NCI-H774 (cell line): ENCODE results near the gene GNAZ.
"Not testable (repeated sequence)": the region's sequence is repeated elsewhere in the genome, so short reads cannot be mapped to it uniquely, and the experiment has no call there.

Experiments
- DNase-seq: peaks from one replicate; lab custom pipeline; 2025; lab: John Stamatoyannopoulos, UW

The GNAZ gene

DNA sequence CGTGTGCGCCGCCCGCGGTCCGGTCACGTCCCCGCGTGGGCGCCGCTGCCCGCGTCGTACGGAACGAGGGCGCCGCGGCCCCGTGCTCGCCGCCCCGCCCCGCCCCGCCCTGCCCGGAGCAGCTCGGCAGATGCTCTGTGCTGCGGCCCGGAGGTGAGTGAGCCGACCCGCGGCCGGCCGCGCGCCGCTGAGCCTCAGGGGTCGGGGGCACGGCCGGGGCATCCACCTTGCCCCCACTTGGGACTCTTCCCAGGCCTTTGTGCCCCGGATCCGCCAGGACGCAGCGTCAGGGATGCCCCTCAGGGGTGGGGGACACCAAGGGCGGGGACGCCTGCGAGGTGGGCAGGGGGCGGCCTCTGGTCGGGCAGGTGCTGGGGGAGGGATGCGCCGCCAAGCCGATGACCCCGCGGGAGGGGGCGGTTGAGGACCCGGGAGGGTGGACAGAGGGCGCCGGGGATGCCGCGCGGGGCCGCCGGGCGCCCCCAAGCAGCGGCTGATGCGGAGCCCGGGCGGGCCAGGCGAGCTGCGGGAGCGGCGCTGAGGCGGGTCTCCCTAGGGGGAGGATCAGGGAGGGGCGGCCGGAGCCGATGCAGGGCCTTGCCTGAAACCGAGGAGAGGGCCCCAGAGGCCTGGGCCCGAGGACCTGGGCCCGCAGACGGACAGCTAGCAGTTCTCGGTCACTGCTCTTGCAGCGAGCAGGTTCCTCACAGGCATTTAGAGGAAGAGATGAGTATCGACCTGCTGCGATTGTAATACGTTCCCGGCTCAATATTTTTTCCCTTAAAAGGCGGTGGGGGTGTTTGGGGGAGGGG lies at the start of gene GNAZ:
Gene GNAZ (plus strand): TSS at position 102 of the 812 bp plus-strand sequence. CDS start 25,177 bp downstream, outside the sequence.
- DNase-seq, result no peak

DNA sequence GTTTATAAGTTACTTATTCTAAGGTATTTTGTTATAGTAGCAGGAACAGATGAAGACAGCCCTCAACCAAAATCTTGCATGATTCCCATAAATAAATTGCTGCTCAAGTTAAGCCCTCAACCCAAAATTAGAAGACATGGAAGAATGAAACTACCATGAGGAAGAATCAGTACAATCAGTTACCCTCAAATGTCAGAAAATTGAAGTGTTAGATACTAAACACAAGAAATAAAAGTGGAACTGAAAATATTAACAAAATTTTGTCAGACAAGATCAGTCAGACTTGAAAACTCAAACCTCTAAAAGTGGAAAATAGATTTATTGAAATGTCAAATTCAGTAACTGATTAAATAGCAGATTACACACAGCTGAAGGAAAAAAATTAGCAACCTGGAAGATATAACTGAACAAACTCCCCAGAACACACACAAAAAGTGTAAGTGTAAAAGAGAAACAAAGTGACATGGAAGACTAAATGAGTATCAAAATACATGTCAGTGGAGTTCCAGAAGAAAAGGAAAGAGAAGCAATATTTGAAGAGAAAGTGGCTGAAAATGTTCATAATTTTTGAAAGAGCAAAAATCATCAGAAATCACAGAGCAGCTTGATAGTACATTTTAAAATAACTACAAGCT lies 49.5 kb upstream of the GNAZ start:
- no peak for DNase-seq

DNA sequence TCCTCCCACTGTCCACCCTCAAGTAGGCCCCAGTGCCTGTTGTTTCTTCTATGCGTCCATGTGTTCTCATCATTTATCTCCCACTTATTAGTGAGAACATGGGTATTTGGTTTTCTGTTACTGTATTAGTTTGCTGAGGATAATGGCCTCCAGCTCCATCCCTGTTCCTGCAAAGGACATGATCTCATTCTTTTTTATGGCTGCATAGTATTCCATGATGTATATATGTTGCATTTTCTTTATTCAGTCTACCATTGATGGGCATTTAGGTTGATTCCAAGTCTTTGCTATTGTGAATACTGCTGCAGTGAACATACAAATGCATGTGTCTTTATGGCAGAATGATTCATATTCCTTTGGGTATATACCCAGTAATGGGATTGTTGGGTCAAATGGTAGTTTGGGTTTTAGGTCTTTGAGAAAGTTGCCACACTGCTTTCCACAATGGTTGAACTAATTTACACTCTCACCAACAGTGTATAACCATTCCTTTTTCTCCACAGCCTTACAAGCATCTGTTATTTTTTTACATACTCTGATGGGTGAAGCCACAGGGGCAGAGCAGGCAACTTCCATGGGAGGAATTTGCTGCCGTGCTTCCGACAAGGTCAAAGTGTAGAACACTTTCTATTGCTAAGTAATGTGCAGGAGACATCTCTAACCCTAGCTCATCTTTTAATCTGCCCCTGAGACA lies 48.5 kb upstream of the GNAZ start:
- not testable (repeated sequence) for DNase-seq

DNA sequence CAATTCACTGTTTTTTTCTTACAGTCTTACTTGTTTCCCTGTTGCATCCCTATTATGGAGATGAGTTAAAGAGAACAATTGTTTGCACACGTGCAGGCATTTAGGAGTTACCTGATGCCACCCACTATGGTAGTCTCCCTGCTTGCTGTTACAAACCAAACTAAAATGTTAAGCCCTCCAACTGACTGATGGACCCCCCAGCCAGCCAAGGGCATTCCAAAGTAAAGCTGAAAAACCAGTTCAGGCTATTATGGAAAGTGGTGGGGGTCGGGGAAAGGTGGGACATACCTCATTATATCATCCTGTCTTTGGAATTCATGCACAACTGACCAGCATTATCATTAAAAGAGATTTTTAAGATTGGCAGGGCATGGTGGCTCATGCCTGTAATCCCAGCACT lies 47.0 kb upstream of the GNAZ start:
- DNase-seq, result no peak

DNA sequence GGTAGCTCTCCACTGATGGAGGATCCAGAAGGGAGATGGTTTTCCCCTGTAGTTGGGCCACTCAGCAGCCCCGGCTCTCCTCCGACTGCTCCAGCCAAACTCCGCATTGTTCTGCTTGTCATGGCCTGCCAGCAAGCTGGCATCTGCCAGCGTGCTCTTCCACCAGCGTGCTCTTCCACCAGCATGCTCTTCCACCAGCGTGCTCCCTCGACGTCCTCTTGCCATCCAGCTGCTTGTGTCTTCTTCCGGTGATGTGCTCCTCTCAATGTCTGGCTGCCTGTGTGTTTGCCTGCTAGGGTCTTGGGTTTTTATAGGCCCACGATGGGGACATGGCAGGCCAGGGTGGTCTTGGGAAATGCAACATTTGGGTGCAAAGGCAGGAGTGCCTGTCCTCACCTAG lies 43.5 kb upstream of the GNAZ start:
- no peak for DNase-seq

DNA sequence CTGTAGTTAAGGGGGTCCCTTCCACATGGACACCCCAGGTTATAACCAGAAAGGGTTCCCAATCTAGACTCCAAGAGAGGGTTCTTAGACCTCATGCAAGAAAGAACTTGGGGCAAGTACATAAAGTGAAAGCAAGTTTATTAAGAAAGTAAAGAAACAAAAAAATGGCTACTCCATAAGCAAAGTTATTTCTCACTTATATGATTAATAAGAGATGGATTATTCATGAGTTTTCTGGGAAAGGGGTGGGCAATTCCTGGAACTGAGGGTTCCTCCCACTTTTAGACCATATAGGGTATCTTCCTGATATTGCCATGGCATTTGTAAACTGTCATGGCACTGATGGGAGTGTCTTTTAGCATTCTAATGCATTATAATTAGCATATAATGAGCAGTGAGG lies 42.5 kb upstream of the GNAZ start:
- not testable (repeated sequence) for DNase-seq

DNA sequence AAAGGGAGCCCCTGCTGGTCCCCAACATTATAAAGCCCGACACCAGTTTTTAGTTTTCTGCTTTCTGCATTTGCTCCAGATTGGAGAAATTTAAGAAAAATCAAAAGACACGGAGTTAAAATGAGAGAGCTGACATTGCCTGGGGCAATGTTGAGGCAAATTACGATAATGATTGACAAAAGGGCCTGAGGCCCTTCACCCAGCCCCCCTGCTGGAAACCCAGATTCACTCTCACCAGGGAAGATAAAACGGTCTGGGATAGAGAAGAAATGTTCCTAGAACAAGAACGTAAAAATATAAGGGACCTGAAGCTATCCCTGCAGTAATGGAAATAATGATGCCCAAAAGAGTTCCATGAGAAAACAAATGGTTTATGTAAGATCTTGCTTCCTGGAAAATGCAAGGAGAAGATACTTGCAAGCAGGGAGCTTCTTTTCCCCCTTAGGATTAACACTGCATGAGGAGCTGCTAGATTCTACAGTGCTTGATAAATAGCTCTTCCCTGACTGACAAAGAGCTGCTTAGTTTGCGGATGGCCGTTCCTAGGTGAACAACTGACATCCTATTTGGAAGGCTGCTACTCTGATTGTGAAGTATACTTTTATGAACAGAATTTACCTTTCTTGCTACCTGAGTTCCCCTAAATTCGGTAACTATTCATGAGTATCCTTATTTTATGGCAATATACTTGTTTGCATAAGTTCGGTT lies 40.6 kb upstream of the GNAZ start:
- no peak for DNase-seq

DNA sequence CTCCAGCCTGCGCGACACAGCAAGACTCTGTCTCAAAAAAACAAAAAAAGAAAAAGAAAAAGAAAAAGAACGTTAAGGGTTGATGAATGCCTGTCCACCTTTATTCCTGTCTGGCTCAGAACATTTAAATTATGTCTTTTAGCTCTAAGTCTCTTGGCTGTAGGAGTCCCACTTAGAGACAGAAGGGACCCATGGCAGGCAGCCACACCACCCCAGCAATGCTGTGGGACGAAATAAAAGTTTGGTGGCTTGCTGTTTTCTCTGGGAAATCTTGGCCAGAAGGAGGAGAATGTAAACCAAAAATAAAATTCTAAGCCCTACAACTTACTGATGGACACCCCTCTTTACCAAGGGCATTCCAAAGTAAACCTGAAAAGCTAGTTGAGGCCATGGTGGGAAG lies 38.9 kb upstream of the GNAZ start:
- no peak for DNase-seq

DNA sequence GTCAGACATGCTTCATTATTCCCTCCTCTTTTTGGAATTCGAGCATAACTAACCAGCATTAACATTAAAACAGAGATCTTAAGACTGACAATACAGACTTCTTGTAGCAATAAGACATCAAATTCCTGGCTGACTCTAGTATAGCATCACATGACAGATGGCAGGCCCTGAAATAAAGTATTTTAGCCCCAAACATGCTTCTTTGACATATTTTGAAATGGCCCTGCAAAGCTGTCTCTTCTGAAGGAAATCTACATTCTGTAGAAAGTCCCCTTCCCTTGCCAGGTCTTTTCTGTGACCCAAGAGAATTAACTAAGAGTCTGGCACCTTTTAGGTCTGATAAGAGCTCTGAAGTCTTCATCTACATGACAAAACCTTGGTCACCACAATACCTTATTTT lies 38.5 kb upstream of the GNAZ start:
- no peak for DNase-seq

DNA sequence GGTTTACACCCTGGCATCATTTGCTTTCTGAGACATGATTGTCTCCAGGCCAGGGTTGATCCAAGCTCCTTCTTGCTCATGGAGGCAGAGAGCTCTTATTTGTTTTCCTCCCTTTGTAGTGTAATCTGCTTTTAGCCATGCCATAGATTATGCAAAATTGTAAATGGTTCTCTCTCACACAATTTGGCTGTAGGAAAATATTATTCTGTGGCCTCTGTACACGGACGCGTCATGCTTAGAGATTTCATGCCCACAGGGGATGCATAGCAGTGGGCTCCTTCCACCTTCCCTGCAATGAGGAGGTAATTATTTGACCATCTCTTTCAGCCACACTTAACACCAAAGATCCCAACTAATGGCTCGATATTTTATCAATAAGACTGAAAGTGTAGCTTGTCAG lies 37.7 kb upstream of the GNAZ start:
- DNase-seq, result no peak

DNA sequence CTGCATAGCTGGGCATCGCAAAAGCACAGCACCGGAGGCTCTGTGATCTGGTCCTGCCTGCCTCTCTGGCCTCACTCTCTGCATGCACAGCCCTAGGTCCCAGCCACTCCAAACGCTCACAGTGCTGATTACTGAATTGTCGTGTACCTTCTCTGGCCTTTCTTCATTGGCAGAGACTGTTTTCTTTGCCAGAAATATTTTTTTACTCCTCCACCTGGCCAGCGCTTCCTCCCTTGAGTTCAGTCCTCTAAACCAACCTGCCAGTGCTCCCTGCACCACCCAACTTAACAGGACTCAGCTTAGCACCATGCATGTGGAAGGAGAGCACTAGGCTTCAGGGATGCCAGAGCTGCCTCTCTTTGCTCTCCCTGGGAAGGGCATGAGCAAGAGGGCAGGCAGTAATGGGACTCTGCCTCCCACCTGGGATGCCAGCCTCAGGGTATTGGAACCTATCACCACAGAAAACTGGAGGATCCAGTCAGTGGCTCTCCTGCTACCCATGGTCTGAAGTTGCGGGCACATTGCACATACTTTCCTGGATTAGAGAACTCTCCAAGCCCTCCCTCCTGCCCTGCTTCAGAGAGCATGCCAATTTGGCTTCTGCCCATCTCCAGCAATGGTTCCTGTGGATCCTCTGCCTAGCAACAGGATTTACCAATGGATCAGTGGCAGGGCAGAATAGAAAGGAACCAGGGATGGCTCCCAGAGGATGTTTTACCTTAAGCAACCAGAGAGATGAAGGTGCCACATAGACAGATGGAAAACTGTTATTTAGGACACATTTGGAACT lies 37.0 kb upstream of the GNAZ start:
- DNase-seq, result no peak

DNA sequence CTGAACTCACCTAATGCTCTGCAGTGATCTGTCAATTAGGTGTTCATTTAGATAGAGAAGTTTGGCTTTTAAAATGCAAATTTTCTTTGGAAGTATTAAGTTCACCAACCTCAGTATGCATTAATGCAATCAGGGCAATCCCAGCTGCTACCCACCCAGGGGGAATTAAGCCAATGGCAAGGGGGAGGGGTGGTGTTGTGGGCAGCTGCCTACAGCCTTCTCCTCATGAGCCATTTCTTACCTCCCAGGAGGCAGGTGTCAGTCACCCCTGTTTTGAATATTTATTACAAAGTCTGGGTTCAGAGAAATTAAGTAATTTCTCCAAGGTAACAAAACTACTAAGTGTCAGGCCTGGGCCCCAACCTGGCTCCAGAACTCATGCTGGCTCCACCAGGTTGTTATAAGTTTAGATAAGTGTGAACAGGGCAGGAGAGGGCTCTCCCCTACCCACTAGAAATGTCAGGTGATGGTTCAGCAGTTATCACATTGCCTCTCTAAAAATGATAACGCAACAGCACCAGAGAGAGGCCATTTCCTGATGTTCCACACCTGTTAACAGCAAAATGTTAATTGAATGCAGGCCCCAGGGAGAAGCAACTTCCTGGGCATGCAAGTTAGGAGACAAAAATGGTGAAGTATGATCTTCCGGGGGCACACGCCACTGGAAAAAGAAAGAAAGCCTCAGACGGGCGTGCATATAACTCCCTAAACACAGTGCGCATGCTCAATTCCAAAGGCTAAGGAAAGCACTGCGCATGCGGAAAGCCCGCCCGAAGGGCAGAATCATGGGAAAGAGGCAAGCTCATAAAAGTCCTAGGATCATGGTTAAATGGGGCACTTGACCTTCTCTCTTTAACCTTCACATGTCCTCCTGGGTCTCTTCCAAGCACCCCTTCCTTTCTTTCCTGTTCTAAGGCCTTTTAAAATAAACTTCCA lies 35.4 kb upstream of the GNAZ start:
- no peak for DNase-seq

DNA sequence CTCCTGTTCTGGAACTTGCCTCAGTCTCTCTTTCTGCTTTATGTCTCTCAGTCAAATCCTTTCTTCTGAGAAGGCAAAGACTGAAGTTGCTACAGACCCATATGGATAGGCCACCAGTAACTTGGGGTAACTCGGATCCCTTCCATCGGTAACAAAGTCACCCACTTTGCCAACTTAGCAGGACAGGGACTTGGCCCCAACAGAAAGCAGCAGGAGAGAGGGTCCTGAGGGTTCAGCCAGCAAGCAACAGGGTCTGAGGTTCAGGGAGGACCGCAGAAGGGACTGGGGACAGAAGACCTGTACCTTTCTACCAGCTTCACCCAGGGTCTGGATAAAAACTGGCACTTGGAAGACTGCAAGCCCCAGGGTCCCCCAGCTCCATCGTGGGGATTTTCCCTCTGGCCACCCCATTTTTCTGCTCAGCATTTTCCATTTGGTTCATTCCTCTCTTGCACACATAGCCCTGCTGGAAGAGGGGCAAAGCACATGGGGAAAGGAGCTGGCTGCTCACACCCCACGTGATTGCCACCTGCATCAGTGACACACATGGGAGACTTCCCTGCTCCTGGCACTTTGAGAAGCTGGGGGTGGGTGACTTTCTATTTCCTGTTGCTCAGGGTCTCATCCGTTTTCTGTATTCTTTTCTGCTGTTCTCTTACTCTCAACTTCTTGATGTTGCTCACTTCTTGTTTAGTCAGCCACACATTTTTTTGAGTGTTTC lies 34.6 kb upstream of the GNAZ start:
- DNase-seq, result no peak

DNA sequence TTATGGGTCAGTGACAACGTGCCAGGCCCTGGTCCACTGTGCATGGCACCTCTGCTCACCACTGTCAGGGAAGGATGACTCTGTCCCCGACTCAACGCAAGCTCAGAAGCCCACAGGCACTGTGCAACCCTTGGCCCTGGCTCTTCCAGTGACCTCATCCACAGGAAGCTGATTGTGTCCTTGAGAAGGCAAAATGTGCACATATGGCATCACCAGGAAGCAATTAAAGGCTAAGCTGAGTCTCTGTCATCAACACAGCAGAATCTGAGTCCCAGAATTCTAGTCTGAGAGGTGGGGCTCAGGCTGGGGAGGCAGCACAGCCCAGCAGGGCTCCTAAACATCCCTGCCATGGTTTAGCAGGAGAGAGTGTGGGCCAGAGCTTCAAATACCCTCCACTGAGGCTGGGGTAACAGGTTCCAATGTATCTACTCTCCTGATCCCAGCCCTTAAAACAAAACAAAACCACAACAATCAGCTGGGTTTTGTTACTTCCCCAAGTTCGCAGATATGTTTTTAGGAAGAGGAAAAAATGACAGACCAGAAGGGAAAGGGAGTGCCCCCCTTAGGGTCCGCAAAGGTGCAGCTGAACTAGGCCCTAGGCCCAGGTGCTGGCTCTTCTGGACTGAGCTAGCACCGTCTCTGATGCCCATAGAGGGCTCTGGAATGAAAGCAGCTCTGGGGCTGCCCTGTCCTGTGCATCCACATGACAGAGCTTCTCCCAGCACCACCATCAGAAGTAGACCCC lies 33.5 kb upstream of the GNAZ start:
- DNase-seq, result no peak

DNA sequence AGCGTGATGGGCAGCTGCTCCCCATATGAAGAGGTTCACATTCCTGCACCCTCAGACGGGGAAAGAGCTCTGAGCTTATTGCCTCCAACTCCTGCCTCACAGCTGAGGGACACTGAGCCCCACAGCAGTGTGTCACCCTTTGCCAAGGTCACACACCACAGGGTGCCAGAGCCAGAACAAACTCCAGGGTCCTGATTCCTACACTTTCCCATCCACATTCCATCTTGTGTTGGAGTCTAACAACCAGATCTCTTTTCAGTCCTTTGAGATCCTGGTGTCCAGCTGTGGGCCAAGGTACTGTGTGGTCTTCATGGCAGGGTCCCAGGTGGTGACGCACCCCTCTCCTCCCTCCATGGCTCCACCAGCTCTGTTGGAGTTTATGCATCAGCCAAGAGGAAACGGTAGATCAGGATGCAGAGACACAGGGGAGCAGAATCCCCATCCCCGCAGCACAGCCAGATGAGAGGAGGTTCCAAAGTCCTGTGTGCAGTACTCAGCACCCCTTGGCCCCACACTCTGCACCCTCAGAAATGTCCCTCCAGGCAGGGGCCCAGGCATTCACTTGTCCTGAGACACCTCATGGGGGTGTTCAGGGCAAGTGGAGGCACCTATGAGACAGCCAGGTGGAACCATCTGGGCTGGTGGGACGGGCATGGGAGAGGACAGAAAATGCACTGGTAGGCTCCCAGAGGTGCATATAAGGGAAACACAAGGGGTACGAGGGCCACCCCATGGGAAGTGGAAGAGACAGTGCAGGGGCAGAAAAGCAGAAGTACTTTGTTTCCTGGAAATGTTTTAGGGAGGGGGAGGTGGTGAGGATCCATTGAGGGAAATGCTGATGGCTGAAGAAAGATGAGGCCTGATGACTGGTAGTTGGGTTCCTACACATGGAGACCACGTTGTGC lies 32.6 kb upstream of the GNAZ start:
- DNase-seq, result no peak

DNA sequence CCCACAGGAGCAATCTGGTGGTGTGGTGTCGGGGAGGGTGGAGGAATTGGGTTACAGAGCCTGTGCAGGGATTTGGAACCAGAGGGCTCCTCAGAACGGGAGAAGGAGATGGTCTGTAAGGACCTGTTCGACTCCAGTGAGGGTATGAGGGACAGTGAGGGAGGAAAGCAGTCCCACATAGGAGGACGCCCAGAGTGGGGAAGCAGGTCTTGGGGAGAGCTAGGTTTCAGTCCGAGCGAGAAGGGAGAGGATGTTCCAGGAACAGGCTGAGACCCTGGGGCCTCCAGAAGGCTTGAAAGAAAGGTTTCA lies 32.0 kb upstream of the GNAZ start:
- no peak for DNase-seq

DNA sequence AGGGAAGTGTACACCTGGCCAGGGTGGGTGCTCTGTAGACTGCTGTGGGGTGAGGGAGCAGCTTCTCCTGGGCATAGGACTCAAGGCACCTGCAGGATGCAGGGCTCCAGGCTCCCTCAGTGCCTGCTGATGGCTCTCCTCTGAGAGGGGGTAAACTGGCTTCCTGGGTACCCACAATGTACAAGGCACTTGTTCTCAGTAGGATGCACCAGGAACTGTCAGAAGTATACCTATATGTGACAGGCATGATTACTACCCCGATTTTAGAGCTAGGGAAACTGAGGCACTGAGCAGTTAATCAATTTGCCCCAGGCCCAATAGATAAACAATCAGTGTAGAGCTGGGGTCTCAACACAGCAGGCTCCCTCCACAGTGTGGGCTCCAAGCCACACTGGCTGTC lies 31.4 kb upstream of the GNAZ start:
- no peak for DNase-seq

DNA sequence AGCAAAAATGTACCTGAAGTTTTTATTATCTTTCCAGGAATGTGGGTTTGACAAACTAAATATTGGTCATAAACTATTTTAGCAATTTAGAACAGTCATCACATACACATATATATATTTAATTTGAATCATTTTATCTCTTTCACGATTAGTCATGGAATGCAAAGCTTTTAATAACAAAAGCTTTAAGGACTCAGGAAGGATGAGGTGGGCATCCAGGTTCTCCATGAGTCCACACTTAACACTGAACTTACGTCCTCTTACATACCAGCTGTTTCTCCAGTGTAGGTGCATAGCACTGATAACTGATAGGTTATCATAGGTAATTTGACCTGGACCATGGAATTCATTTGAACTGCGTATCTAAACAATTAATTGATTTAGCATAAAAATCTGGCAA lies 28.1 kb upstream of the GNAZ start:
- DNase-seq, result no peak
